ENCODE data around the gene NCS1. TPM values are rescaled to one million over a fixed set of nuclear protein-coding genes. Genes with fewer than 3 reads are reported as not detected.

Gene NCS1
- total RNA-seq, 2 donors from 2014 or later: 18.7 to 28.1 TPM

GRCh38 chr9:130285271-130285670 lies 113.1 kb downstream of the NCS1 start:
- DNase-seq (no peak), ATAC-seq (replicated peaks in 1 of 2) (no peak)
- no peak overlapping the region for H3K4me3 Mint-ChIP-seq
- no peaks in the 10 kb centered on the region for H3K9me3 Mint-ChIP-seq
- peaks cover 13% of the 10 kb centered on the region for H3K27me3 Mint-ChIP-seq (ENCODE audit: low read depth)
- no peak overlapping the region for H3K27ac Mint-ChIP-seq
- no peaks in the 10 kb centered on the region for H3K36me3 Mint-ChIP-seq (ENCODE audit: insufficient read depth in 2 of 2)
- H3K4me1 Mint-ChIP-seq (ENCODE audit: low read depth): no peaks in the 10 kb centered on the region

- ATAC-seq (replicated peaks in 1 of 2) (no peak), DNase-seq (no peak)
- H3K36me3 Mint-ChIP-seq (ENCODE audit: insufficient read depth in 2 of 2): no peaks in the 10 kb centered on the region
- H3K27me3 Mint-ChIP-seq (ENCODE audit: low read depth): peaks cover 16% of the 10 kb centered on the region
- no peaks in the 10 kb centered on the region for H3K9me3 Mint-ChIP-seq
- no peak overlapping the region for H3K4me3 Mint-ChIP-seq
- no peaks in the 10 kb centered on the region for H3K4me1 Mint-ChIP-seq (ENCODE audit: low read depth)
- no peak overlapping the region for H3K27ac Mint-ChIP-seq
These were observed 114.0 kb downstream of the NCS1 start for GRCh38 chr9:130286072-130286770.

Other genes with a start within 250 kb of the NCS1 start
- gene FNBP1, start 129.2 kb upstream of the NCS1 start, total RNA-seq: 100 to 1,000 TPM; 301 to 323 TPM
- gene GPR107, start 118.5 kb upstream of the NCS1 start, total RNA-seq: 10 to 100 TPM; 27.3 to 31.7 TPM
- gene HMCN2, start 93.4 kb downstream of the NCS1 start, total RNA-seq: under 1 TPM; 0.12 to 0.17 TPM